ENCODE data around the gene LRRC61.

LRRC61 gene

DNA sequence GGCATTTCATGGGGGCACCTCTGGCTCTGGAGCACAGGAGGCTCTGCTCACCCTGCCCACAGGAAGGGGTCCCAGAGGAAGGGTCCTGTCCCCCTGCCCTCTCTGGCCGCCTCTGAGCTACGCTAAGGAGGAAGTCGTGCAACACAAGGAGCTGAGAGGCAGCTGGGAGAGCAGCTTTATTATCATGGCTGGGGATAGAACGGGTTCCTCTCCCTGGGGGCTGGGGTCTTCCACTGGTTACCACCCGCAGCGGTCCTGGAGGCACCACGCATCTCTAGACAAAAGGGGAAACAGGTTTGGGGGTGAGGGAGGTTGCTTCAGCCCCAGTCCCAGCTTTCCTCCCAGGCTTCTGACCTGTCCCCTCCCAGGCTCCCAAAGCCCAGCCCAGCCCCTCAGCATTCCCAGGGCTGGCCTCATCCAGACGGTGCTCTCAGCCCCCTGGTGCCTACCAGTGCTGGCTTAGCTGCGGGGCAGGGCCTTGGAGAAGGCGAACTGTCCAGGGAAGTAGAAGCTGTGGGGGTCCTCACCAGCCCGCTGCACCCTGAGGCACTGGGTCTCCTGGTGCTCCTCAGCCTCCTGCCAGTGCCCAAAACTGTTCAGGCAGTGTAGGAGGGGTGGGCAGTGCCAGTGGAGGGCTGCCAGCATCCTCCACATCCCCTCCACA, 15.1 kb downstream of the LRRC61 start:
- no peak for TF ChIP-seq CTCF (IDR thresholded peaks at IDR 0.05; ENCODE audit: control insufficient read depth, extremely low read depth, insufficient read depth)
- DNase-seq (ENCODE audit: low read depth) = no peak

GRCh38 chr7:150339409-150339809, 16.3 kb downstream of the LRRC61 start:
- no peak for TF ChIP-seq CTCF (IDR thresholded peaks at IDR 0.05; ENCODE audit: control insufficient read depth, extremely low read depth, insufficient read depth)
- no peak overlapping the region for H3K4me3 ChIP-seq (ENCODE audit: low read depth, low read length)

More for the DNA sequence above, 15.1 kb downstream of the LRRC61 start:
- no peak overlapping the region for H3K4me3 ChIP-seq (ENCODE audit: low read depth, low read length)

GRCh38 chr7:150340024-150340749, 17.0 kb downstream of the LRRC61 start:
- no peak for DNase-seq (ENCODE audit: low read depth)
- H3K4me3 ChIP-seq (ENCODE audit: low read depth, low read length) = no peak overlapping the region
- TF ChIP-seq CTCF (IDR thresholded peaks at IDR 0.05; ENCODE audit: control insufficient read depth, extremely low read depth, insufficient read depth) = no peak

More at GRCh38 chr7:150339409-150339809, 16.3 kb downstream of the LRRC61 start:
- no peak for DNase-seq (ENCODE audit: low read depth)

DNA sequence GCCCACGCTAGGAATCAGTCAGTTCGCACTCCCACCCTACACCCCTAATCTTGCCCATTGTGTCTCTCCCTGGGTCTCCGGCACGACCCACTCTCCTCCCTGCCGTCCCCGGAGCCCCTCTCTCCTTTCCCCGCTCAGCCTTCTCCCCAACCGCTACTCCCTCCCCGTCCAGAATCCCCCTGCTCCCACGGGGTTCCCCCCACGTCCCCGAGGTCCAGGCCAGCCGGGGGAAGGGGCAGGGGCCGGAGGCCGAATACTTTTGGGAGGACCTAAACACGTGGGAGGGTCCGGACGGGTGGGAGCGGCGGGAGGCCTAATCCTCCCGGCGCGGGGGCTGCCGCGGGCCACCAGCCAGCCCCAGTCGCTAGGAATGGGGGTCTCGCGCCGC, 17.7 kb downstream of the LRRC61 start:
- no peak for TF ChIP-seq CTCF (IDR thresholded peaks at IDR 0.05; ENCODE audit: control insufficient read depth, extremely low read depth, insufficient read depth)
- DNase-seq (ENCODE audit: low read depth) = no peak
- H3K4me3 ChIP-seq (ENCODE audit: low read depth, low read length) = no peak overlapping the region

GRCh38 chr7:150341263-150342120, 18.3 kb downstream of the LRRC61 start, which contains the start of gene RARRES2:
Gene RARRES2 (minus strand): TSS chr7:150341629. CDS start chr7:150340609, 1,020 bp downstream.
- H3K4me3 ChIP-seq (ENCODE audit: low read depth, low read length) = no peak within 1 kb of the TSS
- DNase-seq (ENCODE audit: low read depth) = no peak
- no peak for TF ChIP-seq CTCF (IDR thresholded peaks at IDR 0.05; ENCODE audit: control insufficient read depth, extremely low read depth, insufficient read depth)

DNA sequence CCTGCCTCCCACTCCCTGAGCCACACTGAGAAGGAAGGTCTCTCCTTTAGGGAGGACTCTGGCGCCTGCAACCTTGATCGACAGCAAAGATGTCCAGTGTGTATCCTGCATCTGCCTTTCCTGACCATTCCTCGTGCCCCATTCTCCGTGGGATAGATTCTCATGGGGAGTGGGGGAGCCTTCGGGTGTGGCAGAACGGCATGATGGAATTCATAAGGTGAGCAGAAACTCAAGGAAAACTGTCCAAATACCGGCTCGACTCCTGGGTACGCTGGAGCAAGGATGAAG, 18.9 kb downstream of the LRRC61 start:
- DNase-seq (ENCODE audit: low read depth) = no peak
- no peak for TF ChIP-seq CTCF (IDR thresholded peaks at IDR 0.05; ENCODE audit: control insufficient read depth, extremely low read depth, insufficient read depth)
- H3K4me3 ChIP-seq (ENCODE audit: low read depth, low read length) = no peak overlapping the region
